Peyer's patch (tissue), 4 donors: Measurements from ENCODE around the gene CIAO1. TPM values are rescaled to one million over a fixed set of nuclear protein-coding genes. Genes with fewer than 3 reads are reported as not detected.

ENCODE experiments used
- DNase-seq, 3 donors: peaks; one replicate each; pipeline ENCODE4 v3.0.0-alpha.2; 2017 to 2019
- H3K27ac ChIP-seq, 4 donors: fragments of 200-600 bp; sonication (generic); one replicate each; pipeline ENCODE4 v1.5.1; 2016 to 2019
- H3K27me3 ChIP-seq, 2 donors: fragments of 200-600 bp; sonication (generic); one replicate each; pipeline ENCODE4 v1.5.1; 2019
- H3K36me3 ChIP-seq, 3 donors: fragments of 200-600 bp; sonication (generic); one replicate each; pipeline ENCODE4 v1.5.1; 2016 to 2019
- H3K4me1 ChIP-seq, 4 donors: fragments of 200-600 bp; sonication (generic); one replicate each; pipeline ENCODE4 v1.5.1; 2016 to 2019
- H3K4me3 ChIP-seq, 4 donors: fragments of 200-600 bp; sonication (generic); 1 replicate in 3 of 4; 2 replicates in 1 of 4; pipeline ENCODE4 v1.5.1; 2016 to 2019; ENCODE audit warnings: mild to moderate bottlenecking in 1 of 4
- H3K9me3 ChIP-seq, 4 donors: fragments of 200-600 bp; sonication (generic); one replicate each; pipeline ENCODE4 v1.5.1; 2016 to 2019; ENCODE audit warnings: mild to moderate bottlenecking in 1 of 4
- CTCF ChIP-seq, 6 experiments: fragments of 450-650 bp in 4 of 6; fragments of 200-600 bp in 2 of 6; sonication (generic) in 1 of 6; IDR thresholded peaks; one replicate each; pipeline ENCODE4 v1.5.1; 2017 to 2019; ENCODE audit warnings: antibody characterized with exemption in 6 of 6, mild to moderate bottlenecking in 3 of 6, moderate library complexity in 1 of 6
- POLR2A ChIP-seq, 2 donors: fragments of 450-650 bp; IDR thresholded peaks; one replicate each; pipeline ENCODE4 v1.5.1; 2017; ENCODE audit warnings: antibody characterized with exemption in 2 of 2, mild to moderate bottlenecking in 2 of 2, moderate library complexity in 2 of 2
- total RNA-seq, 4 donors: library from RNA; depleted of rRNA; stranded (reverse); fragments of >200 nt; gene quantifications; one replicate each; pipeline ENCODE4 v1.1.0, GENCODE V29; 2016

The CIAO1 gene
- total RNA-seq, 4 donors from 2014 or later, result 131 to 189 (median 154) TPM

- DNase-seq, result no peak
- H3K4me3 ChIP-seq, result no peak overlapping the region
- H3K36me3 ChIP-seq, result peaks cover 0 to 40% (median 0%) of the 10 kb centered on the region in 3 donors
- no peak overlapping the region for H3K27ac ChIP-seq
- H3K27me3 ChIP-seq, result no peaks in the 10 kb centered on the region
- no peaks in the 10 kb centered on the region for H3K9me3 ChIP-seq
- H3K4me1 ChIP-seq, result peaks cover 0 to 22% (median 0%) of the 10 kb centered on the region in 4 donors
- no peak for TF ChIP-seq POLR2A (IDR thresholded peaks at IDR 0.05)
- no peak for TF ChIP-seq CTCF (IDR thresholded peaks at IDR 0.05)
Observed at GRCh38 chr2:96250188-96250587, 15.8 kb upstream of the CIAO1 start.

- Histone ChIP-seq H3K4me3 (no peak overlapping the region), H3K4me1 (peaks cover 0 to 22% (median 3%) of the 10 kb centered on the region in 4 donors), H3K27ac (peak overlapping the region in 1 of 4 donors; percentile 39), H3K9me3 (no peaks in the 10 kb centered on the region), H3K27me3 (no peaks in the 10 kb centered on the region), H3K36me3 (peaks cover 0 to 50% (median 0%) of the 10 kb centered on the region in 3 donors)
- no peak for TF ChIP-seq CTCF (IDR thresholded peaks at IDR 0.05)
- no peak for TF ChIP-seq POLR2A (IDR thresholded peaks at IDR 0.05)
- DNase-seq, result peak in 2 of 3 donors; percentile 30 to 61
Observed at GRCh38 chr2:96251721-96252292, 14.2 kb upstream of the CIAO1 start.

- no peaks in the 10 kb centered on the region for H3K27me3 ChIP-seq
- H3K36me3 ChIP-seq, result peaks cover 0 to 50% (median 0%) of the 10 kb centered on the region in 3 donors
- H3K4me1 ChIP-seq, result peaks cover 0 to 22% (median 7%) of the 10 kb centered on the region in 4 donors
- no peak overlapping the region for H3K4me3 ChIP-seq
- DNase-seq, result no peak
- peak overlapping the region in 1 of 4 donors; percentile 39 for H3K27ac ChIP-seq
- TF ChIP-seq POLR2A (IDR thresholded peaks at IDR 0.05) (no peak), CTCF (IDR thresholded peaks at IDR 0.05) (no peak)
- no peaks in the 10 kb centered on the region for H3K9me3 ChIP-seq
Observed at GRCh38 chr2:96252526-96252925, 13.5 kb upstream of the CIAO1 start.

GRCh38 chr2:96253006-96253405 is 13.0 kb upstream of the CIAO1 start:
- TF ChIP-seq POLR2A (IDR thresholded peaks at IDR 0.05) (no peak), CTCF (IDR thresholded peaks at IDR 0.05) (peak in 3 of 6 experiments; percentile 24 to 31 (median 30))
- peak overlapping the region in 2 of 4 donors; percentile 39 to 48 for H3K27ac ChIP-seq
- peaks cover 0 to 51% (median 0%) of the 10 kb centered on the region in 3 donors for H3K36me3 ChIP-seq

GRCh38 chr2:96254571-96254970 is 11.5 kb upstream of the CIAO1 start:
- TF ChIP-seq CTCF (IDR thresholded peaks at IDR 0.05) (no peak), POLR2A (IDR thresholded peaks at IDR 0.05) (no peak)
- H3K9me3 ChIP-seq, result no peaks in the 10 kb centered on the region
- H3K27ac ChIP-seq, result peak overlapping the region in 1 of 4 donors; percentile 39
- peaks cover 5 to 42% (median 13%) of the 10 kb centered on the region in 4 donors for H3K4me1 ChIP-seq
- no peak for DNase-seq
- H3K4me3 ChIP-seq, result no peak overlapping the region
- H3K27me3 ChIP-seq, result no peaks in the 10 kb centered on the region
- H3K36me3 ChIP-seq, result peaks cover 0 to 64% (median 0%) of the 10 kb centered on the region in 3 donors

More at GRCh38 chr2:96253006-96253405, 13.0 kb upstream of the CIAO1 start:
- Histone ChIP-seq H3K4me3 (no peak overlapping the region), H3K9me3 (no peaks in the 10 kb centered on the region), H3K27me3 (no peaks in the 10 kb centered on the region), H3K4me1 (peaks cover 1 to 27% (median 7%) of the 10 kb centered on the region in 4 donors)
- DNase-seq, result peak in 2 of 3 donors; percentile 52 to 60
